ENCODE results near the gene NCOA3. TPM values are rescaled to one million over a fixed set of nuclear protein-coding genes. Genes with fewer than 3 reads are reported as not detected.
"Not testable (repeated sequence)": the region's sequence is repeated elsewhere in the genome, so short reads cannot be mapped to it uniquely, and the experiment has no call there.

The NCOA3 gene
- total and polyA plus RNA-seq, 7 donors: 11.9 to 56.9 (median 18.1) TPM

- DNase-seq (peak; percentile 83 to 93), ATAC-seq (peak; percentile 85 to 96 (median 93))
- Histone ChIP-seq H3K27ac (peak overlapping the region; percentile 87), H3K4me1 (peaks cover 25% of the 10 kb centered on the region), H3K36me3 (ENCODE audit: insufficient read depth in 1 of 2, low read depth in 1 of 2) (no peaks in the 10 kb centered on the region), H3K9me3 (no peaks in the 10 kb centered on the region), H3K27me3 (ENCODE audit: insufficient read depth in 3 of 3, low read length in 2 of 3) (no peaks in the 10 kb centered on the region), H3K4me3 (peak overlapping the region; percentile 46)
- intact Hi-C loops (cut with DNase I): no loop called here
- WGBS, 3 donors: 2 to 8% (median 3%) methylated on average over 3 of the region's 3 CpGs
- TF ChIP-seq, protein P1, sequence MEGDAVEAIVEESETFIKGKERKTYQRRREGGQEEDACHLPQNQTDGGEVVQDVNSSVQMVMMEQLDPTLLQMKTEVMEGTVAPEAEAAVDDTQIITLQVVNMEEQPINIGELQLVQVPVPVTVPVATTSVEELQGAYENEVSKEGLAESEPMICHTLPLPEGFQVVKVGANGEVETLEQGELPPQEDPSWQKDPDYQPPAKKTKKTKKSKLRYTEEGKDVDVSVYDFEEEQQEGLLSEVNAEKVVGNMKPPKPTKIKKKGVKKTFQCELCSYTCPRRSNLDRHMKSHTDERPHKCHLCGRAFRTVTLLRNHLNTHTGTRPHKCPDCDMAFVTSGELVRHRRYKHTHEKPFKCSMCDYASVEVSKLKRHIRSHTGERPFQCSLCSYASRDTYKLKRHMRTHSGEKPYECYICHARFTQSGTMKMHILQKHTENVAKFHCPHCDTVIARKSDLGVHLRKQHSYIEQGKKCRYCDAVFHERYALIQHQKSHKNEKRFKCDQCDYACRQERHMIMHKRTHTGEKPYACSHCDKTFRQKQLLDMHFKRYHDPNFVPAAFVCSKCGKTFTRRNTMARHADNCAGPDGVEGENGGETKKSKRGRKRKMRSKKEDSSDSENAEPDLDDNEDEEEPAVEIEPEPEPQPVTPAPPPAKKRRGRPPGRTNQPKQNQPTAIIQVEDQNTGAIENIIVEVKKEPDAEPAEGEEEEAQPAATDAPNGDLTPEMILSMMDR (IDR thresholded peaks at IDR 0.05): no peak
Observed at GRCh38 chr20:47493175-47493962, 8.3 kb upstream of the NCOA3 start.

- intact Hi-C loops (cut with DNase I): no loop called here
- peak overlapping the region; percentile 46 for H3K4me3 ChIP-seq
- no peaks in the 10 kb centered on the region for H3K27me3 ChIP-seq (ENCODE audit: insufficient read depth in 3 of 3, low read length in 2 of 3)
- H3K4me1 ChIP-seq: peaks cover 25% of the 10 kb centered on the region
- H3K9me3 ChIP-seq: no peaks in the 10 kb centered on the region
- H3K27ac ChIP-seq: peak overlapping the region; percentile 87
- no peak for ATAC-seq
- WGBS, 3 donors: 50 to 78% (median 54%) methylated on average over 2 of the region's 2 CpGs
- no peak for DNase-seq
- no peaks in the 10 kb centered on the region for H3K36me3 ChIP-seq (ENCODE audit: insufficient read depth in 1 of 2, low read depth in 1 of 2)
- TF ChIP-seq, protein P1 (IDR thresholded peaks at IDR 0.05): no peak
Observed at GRCh38 chr20:47493963-47494293, 7.8 kb upstream of the NCOA3 start.

GRCh38 chr20:47494606-47495005, 7.1 kb upstream of the NCOA3 start:
- H3K9me3 ChIP-seq; H3K27me3 ChIP-seq (ENCODE audit: insufficient read depth in 3 of 3, low read length in 2 of 3); intact Hi-C loops (cut with DNase I); H3K36me3 ChIP-seq (ENCODE audit: insufficient read depth in 1 of 2, low read depth in 1 of 2); DNase-seq; ATAC-seq; H3K27ac ChIP-seq; H3K4me3 ChIP-seq: not testable (repeated sequence)
- peaks cover 25% of the 10 kb centered on the region for H3K4me1 ChIP-seq
- 76 to 92% (median 84%) methylated on average over 11 of the region's 11 CpGs for WGBS, 3 donors

DNA sequence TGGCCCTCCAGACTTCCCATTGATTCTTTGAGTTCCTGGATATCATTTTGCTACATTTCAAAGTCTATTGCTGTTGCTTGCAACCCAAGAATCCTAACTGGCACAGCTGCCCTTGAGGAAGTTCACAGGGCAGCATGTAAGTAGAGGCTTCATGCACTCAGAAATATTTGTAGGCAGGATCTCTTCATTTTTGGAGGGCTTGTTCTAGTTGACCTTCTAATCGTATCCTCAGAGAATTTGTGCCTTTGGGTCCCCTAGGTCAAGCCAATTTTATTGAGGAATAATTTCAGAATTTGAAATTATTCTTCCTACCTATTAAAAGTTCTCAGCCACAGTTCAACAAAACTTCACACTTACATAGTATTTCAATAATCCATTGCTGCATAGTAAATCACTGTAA, 5.6 kb upstream of the NCOA3 start:
- Histone ChIP-seq H3K36me3 (ENCODE audit: insufficient read depth in 1 of 2, low read depth in 1 of 2) (no peaks in the 10 kb centered on the region), H3K4me1 (peaks cover 32% of the 10 kb centered on the region), H3K27me3 (ENCODE audit: insufficient read depth in 3 of 3, low read length in 2 of 3) (no peaks in the 10 kb centered on the region), H3K9me3 (no peaks in the 10 kb centered on the region), H3K4me3 (no peak overlapping the region), H3K27ac (no peak overlapping the region)
- DNase-seq (no peak), ATAC-seq (no peak)
- 89 to 100% (median 91%) methylated on average over 1 of the region's 1 CpG for WGBS, 3 donors
- intact Hi-C loops (cut with DNase I): no loop called here
- TF ChIP-seq, protein P1 (IDR thresholded peaks at IDR 0.05): no peak

DNA sequence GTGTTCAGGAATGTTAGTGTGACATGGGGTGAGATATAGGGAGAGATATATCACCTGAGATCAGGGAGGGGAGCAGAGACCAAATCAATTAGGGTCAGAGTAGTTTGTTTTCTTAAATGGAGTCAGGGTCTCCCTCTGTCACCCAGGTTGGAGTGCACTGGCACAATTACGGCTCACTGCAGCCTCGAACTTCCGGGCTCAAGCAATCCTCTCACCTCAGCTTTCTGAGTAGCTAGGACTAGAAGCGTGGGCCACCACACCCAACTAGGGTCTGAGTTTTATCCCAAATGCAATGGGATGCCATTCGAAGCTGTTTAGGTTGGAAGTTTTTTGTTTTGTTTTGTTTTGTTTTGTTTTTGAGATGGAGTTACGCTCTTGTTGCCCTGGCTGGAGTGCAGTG, 3.1 kb upstream of the NCOA3 start:
- no peak for ATAC-seq
- peaks cover 23% of the 10 kb centered on the region for H3K4me1 ChIP-seq

More for the DNA sequence above, 3.1 kb upstream of the NCOA3 start:
- TF ChIP-seq, protein P1 (IDR thresholded peaks at IDR 0.05): no peak
- no peaks in the 10 kb centered on the region for H3K36me3 ChIP-seq (ENCODE audit: insufficient read depth in 1 of 2, low read depth in 1 of 2)
- no peak overlapping the region for H3K27ac ChIP-seq
- no peak for DNase-seq
- no peaks in the 10 kb centered on the region for H3K27me3 ChIP-seq (ENCODE audit: insufficient read depth in 3 of 3, low read length in 2 of 3)
- H3K9me3 ChIP-seq: no peaks in the 10 kb centered on the region
- H3K4me3 ChIP-seq: no peak overlapping the region
- 91 to 96% (median 91%) methylated on average over 6 of the region's 6 CpGs for WGBS, 3 donors
- intact Hi-C loops (cut with DNase I): no loop called here

Measured in psoas muscle (tissue), 8 donors.